NCI-H82 (cell line): Measurements from ENCODE around the gene FGD6.
A peak's percentile ranks its signal among the peaks of the same experiment; 100 is the strongest.
"Not testable (repeated sequence)": the region's sequence is repeated elsewhere in the genome, so short reads cannot be mapped to it uniquely, and the experiment has no call there.

Experiments
- DNase-seq: peaks from one replicate; lab custom pipeline; 2025; lab: John Stamatoyannopoulos, UW

FGD6 gene

GRCh38 chr12:95234187-95234586, 16.9 kb upstream of the FGD6 start:
- DNase-seq, result not testable (repeated sequence)

GRCh38 chr12:95231190-95231589, 13.9 kb upstream of the FGD6 start:
- peak; percentile 16 for DNase-seq

- DNase-seq, result no peak
Observed at GRCh38 chr12:95230313-95230712, 13.0 kb upstream of the FGD6 start.

- DNase-seq, result no peak
Observed at GRCh38 chr12:95229636-95230035, 12.4 kb upstream of the FGD6 start.

GRCh38 chr12:95228617-95229016, 11.3 kb upstream of the FGD6 start:
- DNase-seq, result no peak

- no peak for DNase-seq
Observed at GRCh38 chr12:95227818-95228356, 10.6 kb upstream of the FGD6 start.

GRCh38 chr12:95225645-95226212, 8.5 kb upstream of the FGD6 start:
- DNase-seq, result no peak

- DNase-seq, result no peak
Observed at GRCh38 chr12:95224202-95225170, 7.2 kb upstream of the FGD6 start.

GRCh38 chr12:95220726-95221125, 3.5 kb upstream of the FGD6 start:
- no peak for DNase-seq

GRCh38 chr12:95220190-95220589, 2.9 kb upstream of the FGD6 start:
- DNase-seq, result no peak

GRCh38 chr12:95218150-95219133, 1.2 kb upstream of the FGD6 start:
- DNase-seq, result peak; percentile 68

GRCh38 chr12:95216711-95217376, 423 bp downstream of the FGD6 start:
- peak; percentile 79 for DNase-seq

- peak; percentile 18 for DNase-seq
Observed at GRCh38 chr12:95215949-95216348, 1.3 kb downstream of the FGD6 start.

- peak; percentile 54 for DNase-seq
Observed at GRCh38 chr12:95214466-95214865, 2.8 kb downstream of the FGD6 start.

GRCh38 chr12:95213928-95214327, 3.3 kb downstream of the FGD6 start:
- DNase-seq, result peak; percentile 26

GRCh38 chr12:95213119-95213518, 4.1 kb downstream of the FGD6 start:
- no peak for DNase-seq

GRCh38 chr12:95212586-95212985, 4.7 kb downstream of the FGD6 start:
- DNase-seq, result no peak

- DNase-seq, result no peak
Observed at GRCh38 chr12:95208678-95209077, 8.6 kb downstream of the FGD6 start.

- DNase-seq, result no peak
Observed at GRCh38 chr12:95207407-95207806, 9.9 kb downstream of the FGD6 start.

GRCh38 chr12:95206916-95207315, 10.4 kb downstream of the FGD6 start:
- no peak for DNase-seq

GRCh38 chr12:95205685-95206084, 11.6 kb downstream of the FGD6 start:
- no peak for DNase-seq
